ENCODE data around the gene PKNOX2. TPM values are rescaled to one million over a fixed set of nuclear protein-coding genes. Genes with fewer than 3 reads are reported as not detected.

The PKNOX2 gene
- total and polyA plus RNA-seq, 9 donors = 10.6 to 42.3 (median 30.0) TPM

DNA sequence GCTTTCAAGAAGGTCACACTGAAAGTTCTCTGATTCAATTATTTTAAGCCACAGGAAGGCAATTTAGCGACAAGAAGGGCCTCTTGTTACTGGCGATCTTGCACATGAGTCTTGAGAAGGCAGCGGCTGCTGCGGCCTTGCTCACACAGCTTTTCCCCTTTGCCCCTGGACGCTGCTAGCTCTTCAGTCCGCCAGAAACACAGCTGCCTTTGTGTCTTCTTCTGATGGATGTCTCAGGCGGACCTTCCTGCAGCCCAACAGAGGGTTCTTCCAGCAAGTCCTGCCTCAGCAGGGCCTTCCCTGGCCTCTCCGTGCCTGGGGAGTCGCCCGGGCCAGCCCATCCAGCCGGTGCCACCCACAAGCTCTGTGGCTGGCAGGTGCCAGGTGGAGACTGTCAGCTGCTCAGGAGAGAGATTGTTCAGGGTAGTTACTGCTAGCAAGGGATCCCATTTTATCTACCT lies 59.4 kb downstream of the PKNOX2 start:
- 35 to 75% (median 47%) methylated on average over 11 of the region's 11 CpGs for WGBS, 3 donors
- intact Hi-C loops (cut with DNase I) = loop anchor here in 2 of 4 donors (5.0 to 10.0 kb wide), 3 partner anchors 47 to 121 kb away; no protein-coding TSS in a partner anchor

GRCh38 chr11:125224391-125225021 lies 60.0 kb downstream of the PKNOX2 start:
- no peak overlapping the region for H3K4me3 ChIP-seq
- no peaks in the 10 kb centered on the region for H3K9me3 ChIP-seq
- intact Hi-C loops (cut with DNase I) = loop anchor here in 2 of 4 donors (5.0 to 10.0 kb wide), 3 partner anchors 47 to 120 kb away; no protein-coding TSS in a partner anchor
- 25 to 36% (median 32%) methylated on average over 15 of the region's 15 CpGs for WGBS, 3 donors
- TF ChIP-seq, protein P1, sequence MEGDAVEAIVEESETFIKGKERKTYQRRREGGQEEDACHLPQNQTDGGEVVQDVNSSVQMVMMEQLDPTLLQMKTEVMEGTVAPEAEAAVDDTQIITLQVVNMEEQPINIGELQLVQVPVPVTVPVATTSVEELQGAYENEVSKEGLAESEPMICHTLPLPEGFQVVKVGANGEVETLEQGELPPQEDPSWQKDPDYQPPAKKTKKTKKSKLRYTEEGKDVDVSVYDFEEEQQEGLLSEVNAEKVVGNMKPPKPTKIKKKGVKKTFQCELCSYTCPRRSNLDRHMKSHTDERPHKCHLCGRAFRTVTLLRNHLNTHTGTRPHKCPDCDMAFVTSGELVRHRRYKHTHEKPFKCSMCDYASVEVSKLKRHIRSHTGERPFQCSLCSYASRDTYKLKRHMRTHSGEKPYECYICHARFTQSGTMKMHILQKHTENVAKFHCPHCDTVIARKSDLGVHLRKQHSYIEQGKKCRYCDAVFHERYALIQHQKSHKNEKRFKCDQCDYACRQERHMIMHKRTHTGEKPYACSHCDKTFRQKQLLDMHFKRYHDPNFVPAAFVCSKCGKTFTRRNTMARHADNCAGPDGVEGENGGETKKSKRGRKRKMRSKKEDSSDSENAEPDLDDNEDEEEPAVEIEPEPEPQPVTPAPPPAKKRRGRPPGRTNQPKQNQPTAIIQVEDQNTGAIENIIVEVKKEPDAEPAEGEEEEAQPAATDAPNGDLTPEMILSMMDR (IDR thresholded peaks at IDR 0.05) = peak in 2 of 3 donors; percentile 31 to 44
- no peak for TF ChIP-seq EP300 (IDR thresholded peaks at IDR 0.05)
- peaks cover 12% of the 10 kb centered on the region for H3K4me1 ChIP-seq (ENCODE audit: insufficient read depth)
- H3K27ac ChIP-seq = peak overlapping the region; percentile 16 to 54
- no peaks in the 10 kb centered on the region for H3K27me3 ChIP-seq
- DNase-seq = peak; percentile 48 to 71 (median 58)
- H3K36me3 ChIP-seq = no peaks in the 10 kb centered on the region

More for the DNA sequence above, 59.4 kb downstream of the PKNOX2 start:
- TF ChIP-seq, protein P1 (IDR thresholded peaks at IDR 0.05) = no peak
- TF ChIP-seq POLR2A (IDR thresholded peaks at IDR 0.05) = no peak
- H3K27me3 ChIP-seq = no peaks in the 10 kb centered on the region
- no peaks in the 10 kb centered on the region for H3K36me3 ChIP-seq
- H3K27ac ChIP-seq = peak overlapping the region; percentile 16 to 54
- peak in 1 of 5 donors; percentile 40 for DNase-seq
- no peaks in the 10 kb centered on the region for H3K9me3 ChIP-seq
- peaks cover 12% of the 10 kb centered on the region for H3K4me1 ChIP-seq (ENCODE audit: insufficient read depth)
- no peak overlapping the region for H3K4me3 ChIP-seq

GRCh38 chr11:125225401-125225800 lies 60.9 kb downstream of the PKNOX2 start:
- intact Hi-C loops (cut with DNase I) = loop anchor here in 1 of 4 donors (10.0 kb wide), 1 partner anchor 119 kb away; no protein-coding TSS in a partner anchor
- Histone ChIP-seq H3K36me3 (no peaks in the 10 kb centered on the region), H3K4me1 (ENCODE audit: insufficient read depth) (peaks cover 12% of the 10 kb centered on the region), H3K27ac (no peak overlapping the region), H3K4me3 (no peak overlapping the region), H3K9me3 (no peaks in the 10 kb centered on the region), H3K27me3 (no peaks in the 10 kb centered on the region)
- 77 to 93% (median 87%) methylated on average over 2 of the region's 2 CpGs for WGBS, 3 donors
- TF ChIP-seq EP300 (IDR thresholded peaks at IDR 0.05) = no peak
- TF ChIP-seq, protein P1 (IDR thresholded peaks at IDR 0.05) = no peak
- TF ChIP-seq POLR2A (IDR thresholded peaks at IDR 0.05) = no peak
- no peak for DNase-seq

DNA sequence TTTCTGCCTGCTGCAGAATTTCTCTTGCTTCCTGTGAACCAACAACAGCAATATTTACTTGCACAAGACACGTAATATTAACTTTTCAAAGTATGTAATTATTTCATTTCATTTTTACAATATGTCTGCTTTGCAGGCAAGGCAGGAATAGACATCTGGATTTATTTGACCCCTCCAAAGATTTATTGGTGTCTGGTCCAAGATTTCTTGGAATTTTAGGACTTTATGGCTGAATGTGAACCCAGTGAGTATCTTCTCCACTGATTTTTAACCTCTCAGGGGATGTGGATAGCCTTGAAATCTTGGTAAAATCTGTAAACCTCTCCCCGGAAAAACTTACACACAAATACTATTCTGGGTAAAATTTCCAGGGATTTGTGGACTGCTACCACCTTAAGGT lies 61.5 kb downstream of the PKNOX2 start:
- Histone ChIP-seq H3K36me3 (no peaks in the 10 kb centered on the region), H3K4me1 (ENCODE audit: insufficient read depth) (peaks cover 12% of the 10 kb centered on the region), H3K9me3 (no peaks in the 10 kb centered on the region), H3K27ac (no peak overlapping the region), H3K27me3 (no peaks in the 10 kb centered on the region), H3K4me3 (no peak overlapping the region)
- TF ChIP-seq EP300 (IDR thresholded peaks at IDR 0.05) (no peak), POLR2A (IDR thresholded peaks at IDR 0.05) (no peak)
- TF ChIP-seq, protein P1 (IDR thresholded peaks at IDR 0.05) = no peak
- WGBS, 3 donors = 48 to 73% (median 63%) methylated on average over 2 of the region's 2 CpGs
- no peak for DNase-seq
- intact Hi-C loops (cut with DNase I) = loop anchor here in 1 of 4 donors (10.0 kb wide), 1 partner anchor 119 kb away; no protein-coding TSS in a partner anchor

Measured in ovary (tissue), 9 donors.